ENCODE data around the gene NCR3LG1.

NCR3LG1 gene

DNA sequence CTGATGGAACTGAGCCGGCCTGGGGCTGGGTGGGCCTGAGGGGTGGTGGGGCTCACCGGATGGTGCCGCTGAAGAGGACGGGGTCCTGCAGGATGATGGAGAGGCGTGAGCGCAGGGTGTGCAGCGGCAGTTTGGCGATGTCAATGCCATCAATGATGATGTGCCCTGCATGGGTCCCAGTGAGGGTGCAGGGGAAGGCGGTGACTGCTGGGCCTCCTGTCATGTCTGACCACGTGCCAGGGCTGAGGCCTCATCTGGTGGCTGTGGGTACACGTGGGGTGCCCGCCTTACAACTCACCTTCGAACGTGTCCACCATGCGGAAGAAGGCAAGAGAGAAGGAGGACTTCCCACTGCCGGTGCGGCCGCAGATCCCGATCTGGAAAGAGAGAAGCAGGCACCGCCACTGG is 44.0 kb downstream of the NCR3LG1 start:
- H3K27ac ChIP-seq: no peak overlapping the region
- TF ChIP-seq ZFX (IDR thresholded peaks at IDR 0.05): no peak
- TF ChIP-seq, protein P1, sequence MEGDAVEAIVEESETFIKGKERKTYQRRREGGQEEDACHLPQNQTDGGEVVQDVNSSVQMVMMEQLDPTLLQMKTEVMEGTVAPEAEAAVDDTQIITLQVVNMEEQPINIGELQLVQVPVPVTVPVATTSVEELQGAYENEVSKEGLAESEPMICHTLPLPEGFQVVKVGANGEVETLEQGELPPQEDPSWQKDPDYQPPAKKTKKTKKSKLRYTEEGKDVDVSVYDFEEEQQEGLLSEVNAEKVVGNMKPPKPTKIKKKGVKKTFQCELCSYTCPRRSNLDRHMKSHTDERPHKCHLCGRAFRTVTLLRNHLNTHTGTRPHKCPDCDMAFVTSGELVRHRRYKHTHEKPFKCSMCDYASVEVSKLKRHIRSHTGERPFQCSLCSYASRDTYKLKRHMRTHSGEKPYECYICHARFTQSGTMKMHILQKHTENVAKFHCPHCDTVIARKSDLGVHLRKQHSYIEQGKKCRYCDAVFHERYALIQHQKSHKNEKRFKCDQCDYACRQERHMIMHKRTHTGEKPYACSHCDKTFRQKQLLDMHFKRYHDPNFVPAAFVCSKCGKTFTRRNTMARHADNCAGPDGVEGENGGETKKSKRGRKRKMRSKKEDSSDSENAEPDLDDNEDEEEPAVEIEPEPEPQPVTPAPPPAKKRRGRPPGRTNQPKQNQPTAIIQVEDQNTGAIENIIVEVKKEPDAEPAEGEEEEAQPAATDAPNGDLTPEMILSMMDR (conservative IDR thresholded peaks at IDR 0.05): no peak

DNA sequence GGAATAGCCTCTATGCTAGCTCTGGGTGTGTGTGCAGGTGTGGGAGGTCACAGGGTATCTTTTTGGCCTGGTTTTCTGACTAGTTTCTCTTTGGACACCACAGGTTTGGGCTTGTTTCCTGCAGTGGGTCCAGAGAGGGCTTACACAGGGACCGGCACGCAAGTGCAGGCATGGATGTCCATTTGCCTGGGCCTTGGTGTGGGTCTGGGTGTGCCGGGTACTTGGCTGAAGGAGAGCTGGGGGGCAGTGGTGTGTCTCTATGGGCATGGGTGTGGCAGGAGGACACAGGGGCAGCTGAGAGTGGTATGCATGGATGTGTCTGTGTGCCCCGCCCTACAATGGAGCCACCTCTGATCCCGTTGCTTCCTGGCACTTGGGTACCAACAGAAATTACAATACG is 44.4 kb downstream of the NCR3LG1 start:
- no peak for TF ChIP-seq ZFX (IDR thresholded peaks at IDR 0.05)
- no peak overlapping the region for H3K27ac ChIP-seq

DNA sequence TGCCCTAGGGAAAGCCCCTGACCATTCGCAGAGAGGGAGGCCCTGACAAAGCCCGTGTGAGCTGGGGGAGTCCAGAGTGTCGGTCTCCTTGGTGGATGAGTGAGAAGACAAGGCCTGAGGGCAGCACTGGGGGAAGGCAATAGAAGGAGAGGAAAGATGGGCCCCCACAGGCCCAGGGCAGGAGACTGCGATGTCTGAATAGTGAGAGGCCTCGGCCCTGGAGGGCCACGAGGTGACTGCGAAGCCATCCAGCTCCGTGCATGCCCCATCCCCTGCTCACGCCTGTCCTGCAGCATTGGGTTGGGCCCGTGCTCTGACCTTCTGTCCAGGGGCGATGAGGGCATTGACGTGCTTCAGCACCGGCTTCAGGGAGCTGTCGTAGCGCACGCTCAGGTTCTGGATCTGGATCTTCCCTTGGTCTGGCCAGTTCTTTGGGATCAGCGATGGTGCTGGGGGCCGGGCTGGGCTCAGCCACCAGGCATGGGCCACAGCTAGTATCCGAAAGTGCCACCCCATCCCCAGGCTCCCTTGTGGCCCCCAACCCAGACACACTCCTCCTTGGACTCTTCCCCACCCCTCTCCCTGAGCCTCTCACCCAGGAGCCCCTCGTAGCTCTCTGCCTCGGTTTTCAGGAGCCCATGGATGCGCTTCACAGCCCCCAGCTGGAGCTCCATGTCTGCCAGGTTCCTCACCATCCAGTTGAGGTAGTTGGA is 45.2 kb downstream of the NCR3LG1 start:
- TF ChIP-seq, protein P1 (conservative IDR thresholded peaks at IDR 0.05): no peak
- no peak overlapping the region for H3K27ac ChIP-seq

DNA sequence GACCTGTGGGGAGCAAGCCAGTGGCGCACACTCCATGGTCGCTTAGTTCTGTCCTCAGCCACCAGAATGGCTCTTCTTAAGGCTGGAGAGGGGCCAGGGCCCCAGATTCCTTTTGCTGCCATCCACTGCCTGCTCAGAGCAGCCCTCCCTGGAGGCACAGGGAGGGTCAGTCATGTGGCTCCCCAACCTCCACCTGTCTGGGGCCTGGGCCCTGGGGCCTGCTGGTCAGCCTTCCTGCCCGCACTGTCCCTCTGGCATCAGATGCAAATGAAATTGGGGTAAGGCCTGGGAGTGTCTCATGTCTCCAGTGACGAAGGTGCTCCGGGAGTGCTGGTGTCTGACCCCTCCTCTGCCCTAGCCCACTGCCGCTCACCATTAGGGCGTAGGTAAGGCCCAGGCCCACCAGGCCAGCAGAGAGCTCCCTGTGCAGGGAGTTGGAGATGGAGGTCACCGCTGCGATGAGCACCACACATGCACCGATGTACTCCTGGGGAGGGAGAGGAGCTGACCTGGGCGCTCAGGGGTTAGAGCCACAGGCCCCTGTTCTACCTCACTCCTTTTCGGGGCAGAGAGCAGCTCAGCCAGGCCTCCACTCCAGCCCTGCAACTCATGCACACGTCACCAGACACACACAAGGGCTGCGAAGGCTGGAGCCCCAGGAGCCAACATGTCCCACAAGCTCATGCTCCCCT is 45.9 kb downstream of the NCR3LG1 start:
- H3K27ac ChIP-seq: no peak overlapping the region
- TF ChIP-seq, protein P1 (conservative IDR thresholded peaks at IDR 0.05): no peak
- no peak for TF ChIP-seq ZFX (IDR thresholded peaks at IDR 0.05)

DNA sequence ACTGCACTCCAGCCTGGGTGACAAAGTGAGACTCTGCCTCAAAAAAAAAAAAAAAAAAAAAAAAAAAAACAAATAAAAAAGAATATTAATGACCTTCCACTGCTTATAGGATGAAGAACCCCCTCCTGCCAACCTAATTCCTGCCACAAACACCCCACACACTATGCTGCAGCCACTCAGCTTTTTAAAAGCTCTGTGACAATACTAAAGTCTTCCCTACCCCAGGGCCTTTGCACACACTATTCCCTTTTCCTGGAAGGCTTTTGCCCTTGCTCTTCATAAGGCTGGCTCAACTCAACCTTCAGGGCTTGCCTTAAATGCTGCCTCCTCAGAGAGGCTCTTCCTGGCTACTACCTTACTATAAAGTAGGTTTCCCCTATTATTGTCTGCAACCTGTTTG is 47.6 kb downstream of the NCR3LG1 start:
- TF ChIP-seq, protein P1 (conservative IDR thresholded peaks at IDR 0.05): no peak
- no peak overlapping the region for H3K27ac ChIP-seq

DNA sequence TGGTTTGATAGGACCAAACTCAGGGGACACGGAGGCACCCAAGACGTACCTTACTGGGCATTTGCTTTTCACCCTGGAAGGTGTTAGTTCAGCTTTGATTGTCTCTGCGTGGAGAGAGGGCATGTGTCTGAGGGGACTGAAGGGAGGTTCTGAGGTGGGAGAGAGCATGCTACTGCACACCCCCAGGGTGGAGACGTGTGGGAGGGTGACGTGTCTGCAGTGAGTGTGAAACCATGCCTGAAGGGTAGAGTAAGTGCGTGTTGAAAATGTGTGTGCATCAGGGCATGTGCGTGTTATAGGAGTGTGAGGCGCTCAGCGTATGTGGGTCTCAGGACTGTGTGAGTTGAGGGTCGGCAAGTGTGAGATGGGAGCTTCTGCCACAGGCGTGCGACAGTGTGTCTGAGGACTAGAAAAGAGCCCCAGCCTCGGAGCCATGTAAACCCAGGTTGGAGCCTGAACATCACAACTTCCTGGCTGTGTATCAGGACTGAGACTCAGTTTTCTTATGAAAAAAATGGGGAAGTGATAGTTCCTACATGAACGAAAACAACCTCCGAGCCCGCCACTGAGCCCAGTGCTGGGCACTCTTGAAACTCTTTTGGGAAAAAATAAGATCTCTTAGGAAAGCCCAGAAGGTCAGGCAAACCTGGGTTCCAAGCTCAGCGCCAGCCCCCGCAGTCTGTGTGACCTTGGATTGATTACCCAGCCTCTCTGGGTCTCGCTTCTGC is 48.6 kb downstream of the NCR3LG1 start:
- no peak overlapping the region for H3K27ac ChIP-seq
- TF ChIP-seq, protein P1 (conservative IDR thresholded peaks at IDR 0.05): no peak
- TF ChIP-seq ZFX (IDR thresholded peaks at IDR 0.05): no peak

DNA sequence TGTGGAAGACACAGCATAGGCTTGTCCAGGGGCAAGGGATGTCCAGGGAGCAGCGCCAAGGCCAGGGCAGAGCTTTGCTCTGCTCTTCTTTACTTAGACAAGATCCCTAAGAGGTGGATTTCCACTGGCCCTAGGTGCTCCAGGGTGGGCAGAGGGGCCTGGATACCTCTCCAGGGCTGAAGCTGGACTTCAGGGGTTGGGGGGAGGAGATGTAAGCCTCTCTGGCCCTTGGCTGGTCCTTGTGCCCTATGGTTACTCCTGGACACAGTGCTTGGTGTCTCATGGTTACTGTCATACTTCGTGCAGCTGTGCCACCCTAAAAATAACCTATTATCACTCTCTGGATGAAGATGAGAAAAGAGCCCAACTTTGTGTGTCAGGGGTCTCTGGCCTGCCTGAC is 49.7 kb downstream of the NCR3LG1 start:
- TF ChIP-seq, protein P1 (conservative IDR thresholded peaks at IDR 0.05): no peak
- TF ChIP-seq ZFX (IDR thresholded peaks at IDR 0.05): no peak
- no peak overlapping the region for H3K27ac ChIP-seq

All from C4-2B (cell line).